ENCODE measurements around the gene FAM25G.

DNA sequence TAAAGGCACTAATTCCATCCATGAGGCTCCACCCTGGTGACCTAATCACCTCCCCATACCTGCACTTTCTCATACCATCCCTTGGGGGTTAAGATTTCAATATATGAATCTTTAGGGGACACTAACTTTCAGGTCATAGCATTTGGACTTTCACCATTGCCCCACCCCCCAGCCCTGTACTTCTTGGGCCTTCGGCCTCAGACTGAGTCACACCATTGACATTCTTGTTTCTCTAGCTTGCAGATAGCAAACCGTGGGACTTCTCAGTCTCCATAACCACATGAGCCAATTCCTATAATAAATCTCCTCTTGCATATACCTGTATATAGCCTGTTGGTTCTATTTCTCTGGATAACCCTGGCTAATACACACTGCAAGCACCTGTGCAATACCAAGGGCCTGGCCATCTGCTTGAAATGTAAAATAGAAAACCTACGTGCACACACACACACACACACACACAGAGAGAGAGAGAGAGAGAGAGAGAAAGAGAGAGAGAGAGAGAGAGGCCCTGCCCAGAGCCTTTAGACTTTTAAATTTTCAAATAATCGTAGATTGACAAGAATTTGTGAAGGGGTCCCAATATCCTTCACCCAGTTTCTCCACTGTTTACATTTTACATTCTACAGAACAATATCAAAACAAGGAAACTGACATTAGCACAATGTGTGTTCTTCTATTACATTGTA is 32.9 kb downstream of the FAM25G start:
- no peak for TF ChIP-seq EZH2phosphoT487 (conservative IDR thresholded peaks at IDR 0.05; ENCODE audit: low read length)
- TF ChIP-seq, protein P1, sequence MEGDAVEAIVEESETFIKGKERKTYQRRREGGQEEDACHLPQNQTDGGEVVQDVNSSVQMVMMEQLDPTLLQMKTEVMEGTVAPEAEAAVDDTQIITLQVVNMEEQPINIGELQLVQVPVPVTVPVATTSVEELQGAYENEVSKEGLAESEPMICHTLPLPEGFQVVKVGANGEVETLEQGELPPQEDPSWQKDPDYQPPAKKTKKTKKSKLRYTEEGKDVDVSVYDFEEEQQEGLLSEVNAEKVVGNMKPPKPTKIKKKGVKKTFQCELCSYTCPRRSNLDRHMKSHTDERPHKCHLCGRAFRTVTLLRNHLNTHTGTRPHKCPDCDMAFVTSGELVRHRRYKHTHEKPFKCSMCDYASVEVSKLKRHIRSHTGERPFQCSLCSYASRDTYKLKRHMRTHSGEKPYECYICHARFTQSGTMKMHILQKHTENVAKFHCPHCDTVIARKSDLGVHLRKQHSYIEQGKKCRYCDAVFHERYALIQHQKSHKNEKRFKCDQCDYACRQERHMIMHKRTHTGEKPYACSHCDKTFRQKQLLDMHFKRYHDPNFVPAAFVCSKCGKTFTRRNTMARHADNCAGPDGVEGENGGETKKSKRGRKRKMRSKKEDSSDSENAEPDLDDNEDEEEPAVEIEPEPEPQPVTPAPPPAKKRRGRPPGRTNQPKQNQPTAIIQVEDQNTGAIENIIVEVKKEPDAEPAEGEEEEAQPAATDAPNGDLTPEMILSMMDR (IDR thresholded peaks at IDR 0.05; ENCODE audit: insufficient read depth, low read length, poor library complexity, severe bottlenecking): no peak
